ENCODE measurements around the gene TNRC6A.

GRCh38 chr16:24755201-24755874 lies 25.9 kb downstream of the TNRC6A start:
- TF ChIP-seq CTCF (IDR thresholded peaks at IDR 0.05; ENCODE audit: low read depth, low read length, missing input control) = no peak
- TF ChIP-seq TAF1 (conservative IDR thresholded peaks at IDR 0.05) = no peak
- TF ChIP-seq EGR1 (IDR thresholded peaks at IDR 0.05; ENCODE audit: low read depth in 2 of 2) = no peak
- no peak for TF ChIP-seq YY1 (IDR thresholded peaks at IDR 0.05)
- no peak for TF ChIP-seq ZBTB33 (IDR thresholded peaks at IDR 0.05)
- TF ChIP-seq NR2F2 (IDR thresholded peaks at IDR 0.05) = no peak
- TF ChIP-seq RAD21 (IDR thresholded peaks at IDR 0.05) = no peak
- no peak for TF ChIP-seq FOXA2 (IDR thresholded peaks at IDR 0.05)
- no peak for TF ChIP-seq REST (IDR thresholded peaks at IDR 0.05)
- no peak for TF ChIP-seq RXRA (IDR thresholded peaks at IDR 0.05)
- no peak for TF ChIP-seq FOXA1 (IDR thresholded peaks at IDR 0.05)
- TF ChIP-seq MAX (IDR thresholded peaks at IDR 0.05) = no peak
- no peak for TF ChIP-seq JUND (IDR thresholded peaks at IDR 0.05)
- TF ChIP-seq GABPA (IDR thresholded peaks at IDR 0.05 in 1 of 2, conservative IDR thresholded peaks at IDR 0.05 in 1 of 2) = no peak

All from liver (tissue), 3 donors.